HG03025 (cell line): ENCODE data around the gene DSCAML1.
"Not testable (repeated sequence)": the region's sequence is repeated elsewhere in the genome, so short reads cannot be mapped to it uniquely, and the experiment has no call there.

Experiments used
- ATAC-seq: cut with Tn5 transposase; IDR thresholded peaks from one replicate; pipeline ENCODE4 v1.9.1; 2021; ENCODE audit warnings: mild to moderate bottlenecking, moderate library complexity; ENCODE audit not compliant: unreplicated experiment, low FRiP score

DSCAML1 gene

DNA sequence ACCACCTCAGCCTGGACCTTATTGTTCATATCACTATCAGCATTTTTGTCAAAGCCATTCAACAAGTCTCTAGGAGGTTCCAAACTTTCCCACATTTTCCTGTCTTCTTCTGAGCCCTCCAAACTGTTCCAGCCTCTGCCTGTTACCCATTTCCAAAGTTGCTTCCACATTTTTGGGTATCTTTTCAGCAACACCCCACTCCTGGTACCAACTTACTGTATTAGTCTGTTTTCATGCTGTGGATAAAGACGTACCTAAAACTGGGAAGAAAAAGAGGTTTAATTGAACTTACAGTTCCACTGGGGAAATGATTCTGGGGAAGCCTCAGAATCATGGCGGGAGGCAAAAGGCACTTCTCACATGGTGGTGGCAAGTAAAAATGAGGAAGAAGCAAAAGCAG lies 391.1 kb downstream of the DSCAML1 start:
- not testable (repeated sequence) for ATAC-seq

DNA sequence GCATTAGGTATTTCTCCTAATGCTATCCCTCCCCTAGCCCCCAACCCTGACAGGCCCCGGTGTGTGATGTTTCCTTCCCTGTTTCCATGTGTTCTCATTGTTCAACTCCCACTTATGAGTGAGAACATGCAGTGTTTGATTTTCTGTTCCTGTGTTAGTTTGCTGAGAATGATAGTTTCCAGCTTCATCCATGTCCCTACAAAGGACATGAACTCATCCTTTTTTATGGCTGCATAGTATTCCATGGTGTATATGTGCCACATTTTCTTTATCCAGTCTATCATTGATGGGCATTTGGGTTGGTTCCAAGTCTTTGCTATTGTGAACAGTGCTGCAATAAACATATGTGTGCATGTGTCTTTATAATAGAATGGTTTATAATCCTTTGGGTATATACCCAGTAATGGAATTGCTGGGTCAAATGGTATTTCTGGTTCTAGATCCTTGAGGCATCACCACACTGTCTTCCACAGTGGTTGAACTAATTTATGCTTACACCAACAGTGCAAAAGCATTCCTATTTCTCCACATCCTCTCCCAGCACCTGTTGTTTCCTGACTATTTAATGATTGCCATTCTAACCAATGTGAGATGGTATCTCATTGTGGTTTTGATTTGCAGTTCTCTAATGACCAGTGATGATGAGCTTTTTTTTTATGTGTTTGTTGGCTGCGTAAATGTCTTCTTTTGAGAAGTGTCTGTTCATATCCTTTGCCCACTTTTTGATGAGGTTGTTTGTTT lies 397.7 kb downstream of the DSCAML1 start:
- ATAC-seq: not testable (repeated sequence)

DNA sequence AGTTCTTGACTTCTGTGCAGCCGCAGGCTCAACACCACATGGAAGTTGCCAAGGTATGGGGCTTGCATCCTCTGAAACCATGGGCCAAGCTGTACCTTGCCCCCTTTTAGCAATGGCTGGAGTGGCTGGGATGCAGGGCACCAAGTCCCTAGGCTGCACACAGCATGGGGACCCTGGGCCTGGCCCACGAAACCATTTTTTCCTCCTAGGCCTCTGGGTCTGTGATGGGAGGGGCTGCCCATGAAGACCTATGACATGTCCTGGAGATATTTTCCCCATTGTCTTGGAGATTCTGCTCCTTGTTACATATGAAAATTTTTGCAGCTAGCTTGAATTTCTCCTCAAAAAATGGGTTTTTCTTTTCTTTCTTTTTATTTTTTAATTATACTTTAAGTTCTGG lies 398.4 kb downstream of the DSCAML1 start:
- ATAC-seq: not testable (repeated sequence)

DNA sequence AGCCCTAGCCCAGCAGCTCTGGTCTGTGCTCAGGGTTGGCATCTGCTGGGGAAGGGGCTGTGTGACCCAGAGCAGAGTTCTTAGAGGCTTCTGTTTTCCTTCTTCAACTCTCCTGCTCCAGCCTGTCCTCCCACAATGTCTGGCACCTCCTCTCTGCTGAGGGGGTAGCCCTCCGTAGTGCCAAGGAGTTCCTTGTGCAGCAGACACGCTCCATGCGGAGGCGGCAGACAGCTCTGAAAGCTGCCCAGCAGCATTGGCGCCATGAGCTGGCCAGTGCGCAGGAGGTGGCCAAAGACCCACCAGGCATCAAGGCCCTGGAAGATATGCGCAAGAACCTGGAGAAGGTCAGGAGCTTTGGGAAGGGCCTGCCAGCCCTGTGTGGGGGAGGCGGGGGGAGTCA lies 400.0 kb downstream of the DSCAML1 start:
- no peak for ATAC-seq

DNA sequence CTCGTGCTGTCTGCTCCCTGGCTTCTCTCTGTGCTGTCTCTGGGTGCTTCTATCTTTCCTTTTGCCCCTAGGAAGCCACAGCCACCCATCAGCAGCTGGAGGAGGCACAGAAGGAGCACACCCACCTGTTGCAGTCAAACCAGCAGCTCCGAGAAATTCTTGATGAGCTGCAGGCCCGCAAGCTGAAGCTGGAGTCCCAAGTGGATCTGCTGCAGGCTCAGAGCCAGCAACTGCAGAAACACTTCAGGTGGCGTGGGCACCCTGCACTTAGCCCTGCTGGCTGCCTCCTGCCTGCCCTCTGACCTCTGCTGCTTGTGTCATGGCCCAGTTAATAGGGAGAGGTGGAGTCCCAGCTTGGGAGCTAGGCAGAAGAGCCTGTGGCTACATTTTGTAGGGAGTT lies 401.5 kb downstream of the DSCAML1 start:
- ATAC-seq: no peak

DNA sequence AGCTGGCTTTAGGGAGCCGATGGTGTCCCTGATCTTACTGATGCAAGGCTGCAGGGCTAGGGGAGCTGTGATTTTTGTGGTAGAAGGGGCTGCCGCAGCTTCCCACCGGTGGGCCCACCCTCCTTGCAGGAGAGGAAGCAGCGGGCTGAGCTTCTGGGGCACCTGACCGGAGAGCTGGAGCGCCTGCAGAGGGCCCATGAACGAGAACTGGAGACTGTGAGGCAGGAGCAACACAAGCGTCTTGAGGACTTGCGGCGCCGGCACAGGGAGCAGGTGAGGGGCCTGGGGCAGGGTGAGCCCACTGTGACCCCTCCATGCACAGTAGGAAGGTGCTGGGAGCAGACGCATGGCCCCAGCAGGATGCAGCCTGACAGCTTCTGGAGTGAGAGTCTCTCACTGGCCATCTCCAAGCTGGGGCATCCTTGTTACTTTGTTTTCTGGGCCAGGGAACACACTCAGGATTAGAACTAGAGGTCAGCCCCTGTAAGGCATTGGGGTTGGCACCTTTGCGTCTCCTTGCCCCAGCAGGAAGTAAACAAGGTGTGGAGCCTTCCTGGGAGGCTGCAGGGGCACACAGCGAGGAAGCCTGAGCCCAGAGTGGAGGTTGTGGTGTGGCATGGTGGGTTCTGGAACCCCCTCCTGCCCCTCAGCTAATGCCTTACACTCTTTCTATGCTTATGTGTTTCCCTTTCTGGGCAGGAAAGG lies 402.6 kb downstream of the DSCAML1 start:
- ATAC-seq: no peak

DNA sequence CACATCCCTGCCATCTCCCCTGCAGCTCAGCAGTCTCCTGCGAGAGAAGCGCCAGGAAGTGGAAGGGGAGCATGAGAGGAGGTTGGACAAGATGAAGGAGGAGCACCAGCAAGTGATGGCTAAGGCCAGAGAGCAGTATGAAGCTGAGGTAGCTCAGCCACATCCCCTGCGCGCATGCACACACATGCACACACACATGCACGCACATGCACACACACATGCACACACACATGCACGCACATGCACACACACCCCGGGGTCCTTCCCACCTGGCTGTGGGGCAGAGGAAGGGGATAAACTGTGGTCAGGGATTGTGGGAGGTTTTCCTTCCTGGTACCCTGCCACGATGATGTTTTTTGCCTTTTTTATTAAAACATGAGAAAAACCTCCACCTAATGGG lies 404.0 kb downstream of the DSCAML1 start:
- ATAC-seq: no peak

DNA sequence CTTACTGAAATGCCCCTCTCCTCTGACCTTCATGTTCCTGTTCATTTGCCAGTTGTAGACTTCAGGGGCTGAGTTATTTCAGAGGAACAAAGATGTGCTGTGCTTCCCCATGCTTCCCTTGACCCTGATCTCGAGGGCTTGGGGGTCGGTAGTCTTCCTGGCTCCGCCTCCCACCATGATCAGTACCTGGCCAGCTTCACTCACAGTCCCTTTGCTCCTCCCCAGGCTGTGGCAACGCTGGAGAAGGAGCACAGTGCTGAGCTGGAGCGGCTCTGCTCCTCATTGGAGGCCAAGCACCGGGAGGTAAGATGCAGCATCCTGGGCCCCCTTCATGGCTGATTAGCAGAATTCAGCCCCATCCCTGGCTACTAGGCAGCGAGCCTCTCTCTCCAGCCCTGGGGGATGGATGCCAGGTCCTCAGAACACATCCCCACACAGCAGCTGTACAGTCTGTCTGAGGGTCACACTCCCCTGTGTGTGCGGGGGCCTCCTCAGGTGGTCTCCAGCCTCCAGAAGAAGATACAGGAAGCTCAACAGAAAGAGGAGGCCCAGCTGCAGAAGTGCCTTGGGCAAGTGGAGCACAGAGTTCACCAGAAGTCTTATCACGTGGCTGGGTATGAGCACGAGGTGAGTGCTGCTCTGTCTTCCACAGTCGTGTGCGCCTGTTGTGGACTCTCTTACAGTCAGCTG lies 404.9 kb downstream of the DSCAML1 start:
- ATAC-seq: no peak

DNA sequence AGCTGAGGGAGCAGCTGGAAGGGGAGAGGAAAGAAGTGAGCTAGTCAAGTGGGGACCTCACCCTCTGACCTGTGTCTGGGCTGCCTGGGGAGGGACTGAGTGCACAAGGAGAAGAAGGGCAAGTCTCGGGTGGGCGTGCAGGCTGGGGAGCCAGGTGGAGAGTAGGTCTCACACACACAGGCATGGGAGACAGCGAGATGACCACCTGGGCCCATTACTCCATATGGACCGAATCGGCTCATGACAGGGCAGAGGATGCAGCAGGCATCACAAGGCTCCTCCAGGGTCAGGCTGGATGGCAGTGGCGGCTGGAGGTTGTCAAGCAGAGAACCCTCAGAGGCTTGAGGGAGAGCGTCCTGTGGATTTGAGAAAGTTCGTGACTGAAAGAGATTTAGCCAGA lies 405.8 kb downstream of the DSCAML1 start:
- ATAC-seq: no peak

DNA sequence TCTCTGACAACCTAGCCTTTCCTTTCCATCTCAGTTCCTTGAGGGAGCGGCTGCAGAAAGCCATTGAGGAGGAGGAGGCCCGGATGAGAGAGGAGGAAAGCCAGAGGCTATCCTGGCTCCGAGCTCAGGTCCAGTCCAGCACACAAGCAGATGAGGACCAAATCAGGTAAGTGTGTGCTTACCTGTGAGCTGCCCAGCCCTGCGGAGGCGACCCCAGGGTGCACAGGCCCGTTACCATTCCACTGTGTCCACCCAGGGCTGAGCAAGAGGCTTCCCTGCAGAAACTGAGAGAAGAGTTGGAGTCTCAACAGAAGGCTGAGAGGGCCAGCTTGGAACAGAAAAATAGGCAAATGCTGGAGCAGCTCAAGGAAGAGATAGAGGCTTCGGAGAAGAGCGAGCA lies 406.3 kb downstream of the DSCAML1 start:
- ATAC-seq: no peak

DNA sequence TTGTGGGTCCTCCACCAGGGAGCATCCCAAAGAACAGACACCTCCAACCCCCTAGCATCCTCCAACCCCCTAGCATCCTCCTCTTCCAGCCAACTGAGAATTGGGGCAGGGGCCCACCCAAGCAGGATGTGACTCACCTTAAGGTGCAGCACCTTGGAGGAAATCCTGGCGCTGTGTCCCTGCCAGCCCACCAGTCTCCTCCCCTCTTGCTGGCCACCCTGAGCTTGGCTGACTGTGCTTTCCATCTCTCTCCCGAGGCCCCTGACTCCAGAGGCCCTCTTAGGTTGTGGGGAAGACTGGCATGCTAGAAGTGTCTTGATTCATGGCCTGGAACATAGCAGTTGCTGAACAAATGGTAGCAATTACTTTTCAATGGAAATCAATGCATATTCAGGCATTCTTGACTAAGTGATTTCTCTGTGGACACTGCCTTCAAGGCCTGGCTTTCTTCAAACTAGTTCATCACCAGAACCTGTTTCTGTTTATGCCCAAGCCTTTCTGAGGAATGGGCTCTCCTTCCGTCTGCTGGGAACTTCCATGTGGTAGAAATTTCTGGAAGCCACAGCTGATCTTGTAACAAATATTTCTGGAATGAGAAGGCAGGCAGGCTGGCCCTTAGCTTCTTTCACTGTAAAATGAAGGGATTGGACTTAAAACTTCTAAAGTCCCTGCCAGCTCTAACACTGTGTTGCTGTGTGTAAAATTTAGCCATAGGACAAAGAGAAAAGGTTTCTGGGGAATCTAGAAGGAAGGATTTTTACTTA lies 408.8 kb downstream of the DSCAML1 start:
- no peak for ATAC-seq

DNA sequence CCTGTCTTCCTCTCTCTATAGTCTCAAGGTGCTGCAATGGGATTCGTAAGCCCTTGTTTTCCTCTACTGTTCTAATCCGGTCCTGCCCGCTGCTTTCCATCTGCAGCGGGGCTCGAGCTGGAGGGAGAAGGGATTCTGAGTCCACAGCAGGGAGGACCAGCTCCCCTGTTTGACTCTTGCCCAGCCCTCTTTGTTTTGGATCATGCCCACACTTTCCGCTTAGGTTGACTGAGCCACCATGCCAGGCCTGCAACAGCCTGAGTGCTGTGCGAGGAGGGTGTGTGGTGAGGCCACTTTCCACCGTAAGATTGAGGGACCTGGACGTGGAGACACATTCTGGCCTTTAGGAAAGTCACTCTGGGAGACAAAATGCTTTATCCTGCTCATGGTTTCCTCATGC lies 411.1 kb downstream of the DSCAML1 start:
- ATAC-seq: no peak

DNA sequence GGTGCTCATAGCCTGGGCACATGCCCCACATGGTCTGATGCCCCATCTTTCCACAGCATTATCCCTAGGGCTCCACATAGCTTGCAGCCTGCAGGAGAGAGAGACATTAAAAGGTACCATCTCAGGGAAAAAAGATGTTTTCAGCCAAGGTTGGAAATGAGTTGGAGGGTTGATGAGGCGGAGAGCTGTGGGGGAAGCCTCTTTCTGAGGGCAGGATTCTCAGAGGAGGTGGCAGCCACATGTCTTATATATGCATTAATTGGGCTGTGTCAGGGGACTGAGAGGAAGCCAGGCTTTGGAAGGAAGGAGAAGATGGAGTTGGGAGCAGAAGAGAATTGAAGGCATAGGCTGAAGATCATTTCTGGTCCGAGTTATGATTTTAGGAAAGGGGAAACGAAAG lies 411.5 kb downstream of the DSCAML1 start:
- ATAC-seq: no peak

DNA sequence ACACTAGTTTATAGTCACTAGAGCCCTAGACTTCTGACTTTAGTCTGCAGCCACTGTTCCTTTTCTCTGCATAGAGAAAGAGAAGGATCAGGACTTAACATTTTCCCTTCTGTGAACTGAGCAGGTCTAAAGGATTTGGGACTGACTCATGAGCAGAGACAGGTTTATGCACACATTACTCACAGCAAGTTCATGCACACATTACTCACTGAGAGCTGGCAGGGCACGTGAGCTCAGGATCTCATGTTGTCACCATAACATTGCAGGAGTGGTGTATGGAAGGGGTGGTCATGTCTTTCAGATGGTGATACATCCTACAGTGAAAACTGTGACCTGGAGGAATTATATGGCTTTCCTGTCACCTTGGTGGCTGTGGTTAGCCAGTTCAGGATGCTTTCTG lies 413.0 kb downstream of the DSCAML1 start:
- no peak for ATAC-seq

DNA sequence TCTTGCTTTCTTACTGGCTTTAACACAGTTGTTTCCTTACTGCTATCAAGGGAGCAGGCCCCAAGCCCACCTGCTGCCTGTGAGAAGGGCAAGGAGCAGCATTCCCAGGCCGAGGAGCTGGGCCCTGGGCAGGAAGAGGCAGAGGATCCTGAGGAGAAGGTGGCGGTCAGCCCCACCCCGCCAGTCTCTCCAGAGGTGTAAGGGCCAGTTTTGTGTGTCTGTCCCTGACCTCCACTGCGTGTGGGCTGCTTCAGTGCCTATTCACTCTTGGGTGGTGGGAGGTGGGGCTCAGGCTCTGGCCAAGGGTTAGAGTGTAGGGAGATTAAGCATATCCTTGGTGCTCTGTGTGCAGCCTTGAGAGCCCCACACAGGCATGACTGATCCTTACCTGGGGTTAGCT lies 414.3 kb downstream of the DSCAML1 start:
- ATAC-seq: no peak

DNA sequence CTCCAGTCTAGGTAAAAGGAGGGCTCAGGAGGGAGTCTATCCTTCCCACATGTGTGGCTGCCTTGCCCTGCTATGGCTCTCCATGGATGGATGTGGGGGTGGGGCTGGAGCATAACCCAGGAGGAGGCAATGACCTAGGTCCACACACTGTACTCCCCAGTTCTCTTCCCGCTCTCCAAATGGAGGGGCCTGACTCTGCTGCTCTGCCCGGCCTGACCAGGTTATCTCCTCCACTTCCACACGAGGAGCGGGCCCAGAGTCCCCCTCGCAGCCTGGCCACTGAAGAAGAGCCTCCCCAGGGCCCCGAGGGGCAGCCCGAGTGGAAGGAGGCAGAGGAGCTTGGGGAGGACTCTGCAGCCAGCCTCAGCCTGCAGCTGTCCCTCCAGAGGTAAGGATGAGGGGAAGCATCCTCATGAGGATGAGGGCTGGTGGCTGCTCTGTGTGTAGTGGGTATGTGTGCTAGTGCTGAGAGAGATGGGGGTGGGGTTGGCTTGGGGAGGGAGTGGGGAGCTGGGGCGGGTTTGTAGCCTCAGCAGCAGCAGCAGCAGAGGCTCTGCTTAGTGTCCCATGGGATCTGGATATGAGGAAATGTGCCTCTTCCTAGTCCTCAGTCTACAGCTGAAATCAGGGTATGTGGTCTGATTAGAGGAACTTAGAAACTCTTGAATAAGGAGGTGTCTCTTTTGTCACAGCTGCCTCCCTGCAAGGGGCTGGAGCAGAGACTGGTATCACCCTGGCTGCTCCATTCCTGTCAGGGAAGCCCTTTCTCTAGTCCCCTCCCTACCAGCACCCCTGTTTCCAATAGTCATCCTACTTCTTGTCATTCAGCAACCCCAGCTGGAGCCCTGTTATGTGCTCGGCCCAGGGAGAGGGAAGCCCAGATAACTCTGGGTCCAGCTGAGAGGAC lies 415.3 kb downstream of the DSCAML1 start:
- ATAC-seq: no peak

DNA sequence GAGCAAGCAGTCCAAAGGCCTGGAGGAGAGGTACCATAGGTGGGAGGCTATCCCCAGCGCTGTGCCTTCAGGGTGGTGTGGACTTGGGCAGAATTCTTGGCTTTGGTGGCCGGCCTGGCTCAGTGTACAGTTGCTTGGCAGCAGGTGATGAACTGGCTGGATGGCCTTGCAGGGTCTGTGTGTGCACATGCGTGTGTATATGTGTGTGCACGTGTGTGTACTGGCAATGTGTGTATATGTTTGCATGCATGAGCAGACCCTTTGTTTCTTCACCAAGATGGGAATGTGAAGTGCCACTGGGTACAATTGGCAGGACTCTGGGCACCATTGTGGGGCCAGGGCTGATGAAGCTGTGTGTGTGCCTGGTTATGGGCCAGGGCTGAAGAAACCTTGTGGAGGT lies 416.3 kb downstream of the DSCAML1 start:
- ATAC-seq: no peak

DNA sequence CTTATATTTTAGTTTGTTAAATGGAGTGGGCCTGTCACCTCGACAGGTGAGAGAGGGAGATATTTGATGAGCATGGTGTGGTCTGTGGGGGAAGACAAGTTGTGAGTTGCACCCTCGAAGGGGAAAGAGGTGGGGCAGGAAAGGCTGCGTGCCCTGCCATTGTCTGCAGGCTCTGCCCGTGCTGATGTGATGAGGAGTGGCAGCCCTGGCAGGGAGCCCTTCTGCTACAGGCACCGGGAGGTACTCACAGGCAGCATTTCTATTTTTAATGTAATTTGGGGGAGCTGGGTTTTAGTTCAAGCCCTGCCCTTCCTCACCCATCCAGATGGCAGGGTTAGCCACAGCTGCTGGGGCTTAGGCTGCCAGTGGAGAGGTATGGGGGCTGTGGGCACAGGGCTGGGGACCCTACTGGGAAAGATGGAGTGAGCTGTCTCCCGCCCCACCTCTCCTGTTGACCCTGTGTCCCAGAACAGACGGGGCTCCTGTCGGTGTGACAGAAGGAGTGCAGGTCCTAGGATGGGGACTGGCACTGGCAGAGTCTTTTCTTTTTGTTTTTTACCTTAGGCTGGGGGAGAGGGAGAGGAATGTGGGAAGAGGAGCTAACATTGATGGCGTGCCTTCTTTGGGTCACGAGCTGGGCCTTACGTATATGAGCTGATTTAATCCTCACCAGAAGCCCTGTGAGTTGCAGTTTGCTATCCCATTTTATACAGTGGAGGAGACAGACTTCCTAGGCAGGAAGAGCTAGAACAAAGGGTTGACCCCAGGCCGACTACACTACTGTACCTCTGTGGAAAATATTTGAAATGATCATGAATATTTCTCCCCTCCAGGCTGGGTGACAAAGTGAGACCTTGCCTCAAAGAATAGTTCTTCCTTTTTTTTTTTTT lies 417.8 kb downstream of the DSCAML1 start:
- no peak for ATAC-seq
